GM23338 (cell line): ENCODE data around the gene ABL1.

ENCODE experiments used
- CTCF ChIP-seq, 2 experiments: fragments of 200-600 bp in 1 of 2; sonication (generic) in 1 of 2; conservative IDR thresholded peaks; 2 replicates each; pipeline versions ENCODE4 v1.5.1 to v1.6.1; 2016 to 2017; ENCODE audit warnings: antibody characterized with exemption in 2 of 2, low read depth in 2 of 2, mild to moderate bottlenecking in 2 of 2, moderate library complexity in 1 of 2
- ETS1 ChIP-seq: IDR thresholded peaks from 2 replicates; pipeline ENCODE4 v1.6.1; 2016; ENCODE audit warnings: antibody characterized with exemption
- EZH2 ChIP-seq: fragments of 200-600 bp; sonication (generic); IDR thresholded peaks from one replicate; pipeline ENCODE4 v1.8.0; 2017; ENCODE audit warnings: antibody characterized with exemption, mild to moderate bottlenecking, low read depth; ENCODE audit not compliant: unreplicated experiment
- EZH2phosphoT487 ChIP-seq: fragments of 200-600 bp; sonication (generic); IDR thresholded peaks from one replicate; pipeline ENCODE4 v1.8.1; 2018; ENCODE audit warnings: antibody characterized with exemption; ENCODE audit not compliant: unreplicated experiment
- JUNB ChIP-seq: IDR thresholded peaks from one replicate; pipeline ENCODE4 v1.6.1; 2016; ENCODE audit warnings: antibody characterized with exemption; ENCODE audit not compliant: unreplicated experiment
- POLR2AphosphoS5 ChIP-seq: IDR thresholded peaks from 2 replicates; pipeline ENCODE4 v1.6.1; 2016; ENCODE audit warnings: antibody characterized with exemption, low read depth
- REST ChIP-seq: IDR thresholded peaks from one replicate; pipeline ENCODE4 v1.6.1; 2018; ENCODE audit warnings: antibody characterized with exemption; ENCODE audit not compliant: unreplicated experiment
- STAT1 ChIP-seq: IDR thresholded peaks from one replicate; pipeline ENCODE4 v1.6.1; 2016; ENCODE audit warnings: antibody characterized with exemption; ENCODE audit not compliant: unreplicated experiment
- ZNF114 ChIP-seq: fragments of 250-450 bp; sonication (Bioruptor Pico); IDR thresholded peaks from 2 replicates; pipeline ENCODE4 v1.5.0; 2020; ENCODE audit warnings: mild to moderate bottlenecking, moderate library complexity

- TF ChIP-seq JUNB: no peak
- TF ChIP-seq CTCF (conservative IDR thresholded peaks at IDR 0.05; ENCODE audit: low read depth in 2 of 2): no peak
- TF ChIP-seq ZNF114 (CRISPR knock-in tag): no peak
- TF ChIP-seq ETS1: no peak
- no peak for TF ChIP-seq STAT1
- TF ChIP-seq REST: no peak
- TF ChIP-seq EZH2: no peak
- TF ChIP-seq POLR2AphosphoS5: no peak
- TF ChIP-seq EZH2phosphoT487: no peak
Observed at GRCh38 chr9:130879863-130880411, 44.9 kb downstream of the ABL1 start.
